SK-N-MC (cell line): ENCODE measurements around the gene MUC20.
"Not testable (repeated sequence)": the region's sequence is repeated elsewhere in the genome, so short reads cannot be mapped to it uniquely, and the experiment has no call there.

Experiments used
- DNase-seq: peaks from one replicate; pipeline ENCODE4 v3.0.0-alpha.2; 2011; ENCODE audit warnings: low read depth, low spot score
- H3K27ac ChIP-seq: fragments of 200-600 bp; sonication (generic); 2 replicates; pipeline ENCODE4 v1.5.1; 2016; ENCODE audit warnings: mixed run types
- H3K36me3 ChIP-seq: fragments of 200-600 bp; sonication (generic); 2 replicates; pipeline ENCODE4 v1.6.1; 2017; ENCODE audit warnings: antibody characterized with exemption, low read length, mixed read lengths; ENCODE audit not compliant: insufficient read depth
- H3K4me3 ChIP-seq: fragments of 200-600 bp; sonication (generic); 2 replicates; pipeline ENCODE4 v1.5.1; 2016
- H3K9ac ChIP-seq: fragments of 200-600 bp; sonication (generic); 2 replicates; pipeline ENCODE4 v1.8.0; 2017; ENCODE audit warnings: mixed run types, mixed read lengths; ENCODE audit not compliant: insufficient read length
- H3K9me3 ChIP-seq: fragments of 200-600 bp; sonication (generic); 2 replicates; pipeline ENCODE4 v1.6.1; 2017; ENCODE audit warnings: low read depth, mild to moderate bottlenecking, antibody characterized with exemption, low read length, moderate library complexity, mixed read lengths

MUC20 gene

GRCh38 chr3:195720831-195721506 lies at the start of gene MUC20:
MUC20 (plus strand) TSS chr3:195720978; CDS start chr3:195721008, 30 bp downstream.
- not testable (repeated sequence) for H3K9ac ChIP-seq, DNase-seq, H3K4me3 ChIP-seq, H3K27ac ChIP-seq, H3K9me3 ChIP-seq, H3K36me3 ChIP-seq

GRCh38 chr3:195671283-195671682 lies 49.5 kb upstream of the MUC20 start:
- H3K9ac ChIP-seq, H3K9me3 ChIP-seq, H3K4me3 ChIP-seq, H3K27ac ChIP-seq, DNase-seq: not testable (repeated sequence)
- H3K36me3 ChIP-seq: peaks cover 32% of the 10 kb centered on the region

GRCh38 chr3:195673711-195674110 lies 47.1 kb upstream of the MUC20 start:
- H3K9me3 ChIP-seq: not testable (repeated sequence)

GRCh38 chr3:195678391-195679015 lies 42.3 kb upstream of the MUC20 start:
- H3K27ac ChIP-seq, H3K9me3 ChIP-seq, H3K9ac ChIP-seq, DNase-seq, H3K4me3 ChIP-seq: not testable (repeated sequence)
- H3K36me3 ChIP-seq: peaks cover 47% of the 10 kb centered on the region

More at GRCh38 chr3:195673711-195674110, 47.1 kb upstream of the MUC20 start:
- not testable (repeated sequence) for DNase-seq, H3K27ac ChIP-seq, H3K4me3 ChIP-seq, H3K9ac ChIP-seq
- H3K36me3 ChIP-seq: peaks cover 42% of the 10 kb centered on the region

- not testable (repeated sequence) for H3K27ac ChIP-seq, H3K4me3 ChIP-seq, H3K9me3 ChIP-seq, H3K9ac ChIP-seq, DNase-seq
- peaks cover 45% of the 10 kb centered on the region for H3K36me3 ChIP-seq
Observed at GRCh38 chr3:195680690-195681089, 40.1 kb upstream of the MUC20 start.

- peaks cover 54% of the 10 kb centered on the region for H3K36me3 ChIP-seq
- not testable (repeated sequence) for DNase-seq, H3K4me3 ChIP-seq, H3K9me3 ChIP-seq, H3K27ac ChIP-seq, H3K9ac ChIP-seq
Observed at GRCh38 chr3:195681458-195682103, 39.2 kb upstream of the MUC20 start.

- H3K9me3 ChIP-seq, H3K4me3 ChIP-seq, H3K27ac ChIP-seq, H3K9ac ChIP-seq, DNase-seq: not testable (repeated sequence)
- H3K36me3 ChIP-seq: peaks cover 53% of the 10 kb centered on the region
Observed at GRCh38 chr3:195682104-195682742, 38.6 kb upstream of the MUC20 start.

GRCh38 chr3:195683722-195684526 lies 36.9 kb upstream of the MUC20 start:
- H3K9ac ChIP-seq, H3K4me3 ChIP-seq, DNase-seq, H3K9me3 ChIP-seq, H3K27ac ChIP-seq: not testable (repeated sequence)
- H3K36me3 ChIP-seq: peaks cover 41% of the 10 kb centered on the region

- H3K9me3 ChIP-seq, H3K4me3 ChIP-seq, H3K9ac ChIP-seq, DNase-seq, H3K27ac ChIP-seq: not testable (repeated sequence)
- H3K36me3 ChIP-seq: peaks cover 41% of the 10 kb centered on the region
Observed at GRCh38 chr3:195684527-195685257, 36.1 kb upstream of the MUC20 start.

GRCh38 chr3:195686537-195687208 lies 34.1 kb upstream of the MUC20 start:
- H3K36me3 ChIP-seq: peaks cover 37% of the 10 kb centered on the region
- H3K27ac ChIP-seq, H3K9ac ChIP-seq: not testable (repeated sequence)

GRCh38 chr3:195687209-195687760 lies 33.5 kb upstream of the MUC20 start:
- peaks cover 43% of the 10 kb centered on the region for H3K36me3 ChIP-seq
- H3K27ac ChIP-seq, H3K9ac ChIP-seq, H3K4me3 ChIP-seq, DNase-seq, H3K9me3 ChIP-seq: not testable (repeated sequence)

More at GRCh38 chr3:195686537-195687208, 34.1 kb upstream of the MUC20 start:
- not testable (repeated sequence) for H3K4me3 ChIP-seq, H3K9me3 ChIP-seq, DNase-seq

GRCh38 chr3:195688471-195689183 lies 32.2 kb upstream of the MUC20 start:
- peaks cover 40% of the 10 kb centered on the region for H3K36me3 ChIP-seq
- H3K9ac ChIP-seq, DNase-seq, H3K27ac ChIP-seq, H3K9me3 ChIP-seq, H3K4me3 ChIP-seq: not testable (repeated sequence)
